GM12878 (cell line): ENCODE measurements around the gene SWSAP1. TPM values are rescaled to one million over a fixed set of nuclear protein-coding genes. Genes with fewer than 3 reads are reported as not detected.

Source experiments
- BCL3 ChIP-seq: IDR thresholded peaks from 2 replicates; pipeline ENCODE4 v1.6.1; 2011; ENCODE audit warnings: borderline replicate concordance, low read depth, mild to moderate bottlenecking, moderate library complexity, low read length; ENCODE audit not compliant: insufficient read depth, poor library complexity, severe bottlenecking
- BMI1 ChIP-seq: fragments of 450-650 bp; IDR thresholded peaks from 2 replicates; pipeline ENCODE4 v1.6.1; 2016; ENCODE audit warnings: mild to moderate bottlenecking, moderate library complexity, borderline replicate concordance
- CBFB ChIP-seq: IDR thresholded peaks from 2 replicates; pipeline ENCODE4 v1.6.1; 2016; ENCODE audit warnings: antibody characterized with exemption, low read depth
- CEBPZ ChIP-seq: fragments of 150-350 bp; IDR thresholded peaks from 2 replicates; pipeline ENCODE4 v1.6.1; 2016; ENCODE audit warnings: low read depth, low read length
- CHD2 ChIP-seq: IDR thresholded peaks from 2 replicates; pipeline ENCODE4 v1.6.1; 2011; ENCODE audit warnings: low read depth, low read length, improper control_type of control experiment, borderline replicate concordance
- DPF2 ChIP-seq: fragments of 450-650 bp; IDR thresholded peaks from 2 replicates; pipeline ENCODE4 v1.6.1; 2017; ENCODE audit warnings: mild to moderate bottlenecking
- ELK1 ChIP-seq: IDR thresholded peaks from 2 replicates; pipeline ENCODE4 v1.6.1; 2012; ENCODE audit warnings: low read depth, low read length, improper control_type of control experiment
- ETV6 ChIP-seq, 2 experiments: fragments of 450-650 bp in 1 of 2; IDR thresholded peaks in 1 of 2; conservative IDR thresholded peaks in 1 of 2; 2 replicates each; pipeline ENCODE4 v1.6.1; 2014; ENCODE audit warnings: antibody characterized with exemption in 1 of 2, borderline replicate concordance in 1 of 2, low read depth in 1 of 2, mild to moderate bottlenecking in 1 of 2, moderate library complexity in 1 of 2
- HCFC1 ChIP-seq: fragments of 150-350 bp; IDR thresholded peaks from 2 replicates; pipeline ENCODE4 v1.6.1; 2014; ENCODE audit warnings: low read length
- IKZF1 ChIP-seq: fragments of 450-650 bp; conservative IDR thresholded peaks from 2 replicates; pipeline ENCODE4 v1.6.1; 2017; ENCODE audit warnings: antibody characterized with exemption, mild to moderate bottlenecking
- IRF4 ChIP-seq: IDR thresholded peaks from 2 replicates; pipeline ENCODE4 v1.6.1; 2011; ENCODE audit warnings: low read depth, low read length
- LARP7 ChIP-seq: fragments of 450-650 bp; IDR thresholded peaks from 2 replicates; pipeline ENCODE4 v1.6.1; 2017; ENCODE audit warnings: mild to moderate bottlenecking
- MEF2A ChIP-seq: IDR thresholded peaks from 2 replicates; pipeline ENCODE4 v1.6.1; 2011; ENCODE audit warnings: low read depth, mild to moderate bottlenecking, low read length, moderate library complexity; ENCODE audit not compliant: insufficient read depth
- NBN ChIP-seq: fragments of 450-650 bp; IDR thresholded peaks from 2 replicates; pipeline ENCODE4 v1.6.1; 2016
- RAD21 ChIP-seq: IDR thresholded peaks from 2 replicates; pipeline ENCODE4 v1.6.1; 2011; ENCODE audit warnings: mild to moderate bottlenecking, low read depth, low read length, moderate library complexity; ENCODE audit not compliant: insufficient read depth
- RELA ChIP-seq: fragments of 450-650 bp; IDR thresholded peaks from 2 replicates; pipeline ENCODE4 v1.8.0; 2014; ENCODE audit warnings: borderline replicate concordance; ENCODE audit not compliant: partially characterized antibody
- SMARCA5 ChIP-seq: fragments of 450-650 bp; IDR thresholded peaks from 2 replicates; pipeline ENCODE4 v1.6.1; 2017; ENCODE audit warnings: mild to moderate bottlenecking
- SREBF1 ChIP-seq: IDR thresholded peaks from 2 replicates; pipeline ENCODE4 v1.6.1; 2012; ENCODE audit warnings: mild to moderate bottlenecking, low read length
- YBX1 ChIP-seq: fragments of 450-650 bp; IDR thresholded peaks from 2 replicates; pipeline ENCODE4 v1.6.1; 2016; ENCODE audit warnings: antibody characterized with exemption
- ZNF24 ChIP-seq: fragments of 450-650 bp; IDR thresholded peaks from 2 replicates; pipeline ENCODE4 v1.6.1; 2017; ENCODE audit warnings: antibody characterized with exemption, mild to moderate bottlenecking
- ZNF274 ChIP-seq: IDR thresholded peaks from one replicate; pipeline ENCODE4 v1.8.0; 2011; ENCODE audit not compliant: insufficient read length, insufficient read depth
- ZNF687 ChIP-seq: fragments of 450-650 bp; IDR thresholded peaks from 2 replicates; pipeline ENCODE4 v1.6.1; 2017; ENCODE audit warnings: mild to moderate bottlenecking, moderate library complexity
- polyA plus RNA-seq, 11 experiments: library from polyadenylated mRNA; depleted of rRNA in 4 of 11; unstranded in 6 of 11; stranded (reverse) in 5 of 11; fragments of >200 nt; fragmentation: Nextera tagmentation in 4 of 11; fragmentation: Illumina TruSeq in 1 of 11; extraction: Ambion mirVana in 4 of 11; extraction: Trizol in 1 of 11; gene quantifications; 1 replicate in 1 of 11; 2 replicates in 10 of 11; pipeline versions ENCODE4 v1.2.1 to v1.2.3, GENCODE V29; 2011 to 2016; ENCODE audit warnings: inconsistent platforms in 2 of 11, missing spikeins in 2 of 11, low read depth in 1 of 11
- total RNA-seq, 4 experiments: library from RNA; depleted of rRNA in 3 of 4; stranded (reverse); fragments of >200 nt in 3 of 4; fragmentation: Illumina TruSeq in 1 of 4; extraction: Trizol in 1 of 4; gene quantifications; 2 replicates each; pipeline versions ENCODE4 v1.2.1 to v1.2.3, GENCODE V29; 2013 to 2021

SWSAP1 gene
- total and polyA plus RNA-seq, 10 of the 15 experiments (the other 5 are each of a cell fraction or from before 2014, with no cell fraction given) = 0.18 to 6.5 (median 2.4) TPM

GRCh38 chr19:11375143-11375948 lies 880 bp downstream of the SWSAP1 start (continued):
- 0 out of 2 replicates have a peak, but pooled peaks have one; percentile 42 for TF ChIP-seq ZNF687
- no peak for TF ChIP-seq CHD2
- no peak; the same call in 1 of the 2 replicates for TF ChIP-seq CBFB
- no peak for TF ChIP-seq HCFC1
- no peak for TF ChIP-seq ELK1
- TF ChIP-seq SREBF1 = no peak
- no peak for TF ChIP-seq LARP7
- peak; percentile 24 for TF ChIP-seq IKZF1
- TF ChIP-seq CEBPZ = no peak
- no peak for TF ChIP-seq RELA
- TF ChIP-seq YBX1 = no peak
- no peak for TF ChIP-seq MEF2A
- TF ChIP-seq ETV6 (conservative IDR thresholded peaks at IDR 0.05 in 1 of 2, IDR thresholded peaks at IDR 0.05 in 1 of 2; ENCODE audit: borderline replicate concordance in 1 of 2, low read depth in 1 of 2) = no peak
- no peak for TF ChIP-seq DPF2
- no peak for TF ChIP-seq BCL3
- TF ChIP-seq ZNF274 = no peak
- no peak for TF ChIP-seq RAD21
- peak; percentile 40 for TF ChIP-seq NBN
- no peak for TF ChIP-seq SMARCA5
- TF ChIP-seq IRF4 = no peak
- TF ChIP-seq ZNF24 = no peak
- TF ChIP-seq BMI1 = no peak
